T-helper 1 cell (primary cell): Measurements from ENCODE around the gene SYNGAP1.

Experiments used
- DNase-seq, 5 donors: peaks; one replicate each; pipeline ENCODE4 v3.0.0-alpha.2; 2012 to 2020

SYNGAP1 gene

DNA sequence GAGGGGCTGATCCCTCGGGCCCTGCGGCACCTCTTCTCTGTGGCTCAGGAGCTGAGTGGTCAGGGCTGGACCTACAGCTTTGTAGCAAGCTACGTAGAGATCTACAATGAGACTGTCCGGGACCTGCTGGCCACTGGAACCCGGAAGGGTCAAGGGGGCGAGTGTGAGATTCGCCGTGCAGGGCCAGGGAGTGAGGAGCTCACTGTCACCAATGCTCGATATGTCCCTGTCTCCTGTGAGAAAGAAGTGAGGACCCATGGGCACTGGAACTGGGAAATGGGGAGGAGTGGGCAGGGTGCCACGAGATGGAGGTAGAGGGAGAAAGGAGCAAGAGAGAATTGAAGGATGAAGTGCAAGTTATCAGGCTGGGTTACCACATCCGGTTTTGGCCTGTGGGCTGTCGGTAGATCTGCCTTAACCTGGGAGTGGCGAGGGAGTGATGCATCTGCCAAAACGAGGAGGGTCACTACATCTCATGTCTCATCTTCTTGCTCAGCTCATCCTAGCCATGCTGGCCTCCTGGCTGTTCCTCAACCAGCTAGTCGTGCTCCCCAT lies 14.4 kb upstream of the SYNGAP1 start:
- DNase-seq, result no peak

DNA sequence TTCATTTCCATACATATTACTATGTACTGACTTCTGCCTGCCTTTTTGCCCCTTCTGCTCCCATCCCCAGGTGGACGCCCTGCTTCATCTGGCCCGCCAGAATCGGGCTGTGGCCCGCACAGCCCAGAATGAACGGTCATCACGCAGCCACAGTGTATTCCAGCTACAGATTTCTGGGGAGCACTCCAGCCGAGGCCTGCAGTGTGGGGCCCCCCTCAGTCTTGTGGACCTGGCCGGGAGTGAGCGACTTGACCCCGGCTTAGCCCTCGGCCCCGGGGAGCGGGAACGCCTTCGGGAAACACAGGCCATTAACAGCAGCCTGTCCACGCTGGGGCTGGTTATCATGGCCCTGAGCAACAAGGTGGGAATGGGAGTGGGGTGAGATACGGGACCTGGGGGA lies 13.7 kb upstream of the SYNGAP1 start:
- no peak for DNase-seq

DNA sequence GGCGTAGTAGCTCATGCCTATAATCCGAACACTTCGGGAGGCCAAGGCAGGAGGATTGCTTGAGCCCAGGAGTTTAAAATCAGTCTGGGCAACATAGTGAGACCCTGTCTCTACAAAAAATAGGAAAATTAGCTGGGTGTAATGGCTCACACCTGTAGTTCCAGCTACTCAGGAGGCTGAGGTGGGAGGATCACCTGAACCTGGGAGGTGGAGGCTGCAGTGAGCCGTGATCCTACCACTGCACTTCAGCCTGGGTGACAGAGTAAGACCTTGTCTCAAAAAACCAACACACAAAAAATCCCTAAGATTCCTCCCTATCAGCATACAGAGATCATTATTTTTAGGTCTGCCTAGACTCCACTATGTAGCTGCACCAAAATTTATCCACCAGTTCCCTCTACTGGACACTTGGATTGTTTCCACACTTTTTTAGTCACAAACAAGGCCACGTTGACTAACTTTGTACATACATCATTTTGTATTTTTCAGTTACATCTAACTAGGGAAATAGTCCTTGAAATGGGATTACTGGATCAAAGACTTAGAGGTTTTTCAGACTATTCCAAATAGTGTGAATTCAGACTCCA lies 12.6 kb upstream of the SYNGAP1 start:
- DNase-seq, result no peak

DNA sequence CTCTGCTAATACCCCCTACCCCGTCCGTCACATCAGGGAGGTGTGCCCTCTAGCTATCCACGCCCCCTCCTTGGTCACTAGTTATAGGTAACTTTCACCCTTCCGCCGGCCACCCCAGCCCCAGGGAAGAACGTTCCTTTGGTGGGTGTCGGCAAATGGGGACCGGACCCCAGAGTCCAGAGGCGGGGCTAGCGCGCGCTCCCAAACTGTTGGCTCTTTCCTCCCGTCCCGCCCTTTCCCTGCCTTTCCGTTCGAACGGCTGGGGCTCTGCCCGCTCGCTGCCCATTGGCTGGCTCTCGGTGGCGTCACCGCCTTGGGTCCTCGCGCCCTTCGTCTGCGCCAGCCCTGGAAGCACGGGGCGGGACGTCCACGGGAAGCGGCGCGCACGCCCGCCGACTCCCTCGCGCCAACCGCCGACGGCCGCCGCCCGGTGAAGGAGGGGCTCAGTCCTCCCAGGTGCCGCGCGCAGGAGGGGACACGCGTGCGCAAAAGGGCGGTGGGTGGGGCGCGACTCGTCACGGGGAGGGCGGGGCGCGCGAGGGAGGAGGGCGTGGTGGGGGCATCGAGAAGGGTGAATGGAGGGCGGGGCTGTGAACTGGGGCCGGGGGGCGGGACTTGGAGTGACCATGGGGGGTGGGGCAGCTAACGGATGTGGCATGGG lies 9.7 kb upstream of the SYNGAP1 start:
- DNase-seq, result peak; percentile 95 to 99 (median 98)

DNA sequence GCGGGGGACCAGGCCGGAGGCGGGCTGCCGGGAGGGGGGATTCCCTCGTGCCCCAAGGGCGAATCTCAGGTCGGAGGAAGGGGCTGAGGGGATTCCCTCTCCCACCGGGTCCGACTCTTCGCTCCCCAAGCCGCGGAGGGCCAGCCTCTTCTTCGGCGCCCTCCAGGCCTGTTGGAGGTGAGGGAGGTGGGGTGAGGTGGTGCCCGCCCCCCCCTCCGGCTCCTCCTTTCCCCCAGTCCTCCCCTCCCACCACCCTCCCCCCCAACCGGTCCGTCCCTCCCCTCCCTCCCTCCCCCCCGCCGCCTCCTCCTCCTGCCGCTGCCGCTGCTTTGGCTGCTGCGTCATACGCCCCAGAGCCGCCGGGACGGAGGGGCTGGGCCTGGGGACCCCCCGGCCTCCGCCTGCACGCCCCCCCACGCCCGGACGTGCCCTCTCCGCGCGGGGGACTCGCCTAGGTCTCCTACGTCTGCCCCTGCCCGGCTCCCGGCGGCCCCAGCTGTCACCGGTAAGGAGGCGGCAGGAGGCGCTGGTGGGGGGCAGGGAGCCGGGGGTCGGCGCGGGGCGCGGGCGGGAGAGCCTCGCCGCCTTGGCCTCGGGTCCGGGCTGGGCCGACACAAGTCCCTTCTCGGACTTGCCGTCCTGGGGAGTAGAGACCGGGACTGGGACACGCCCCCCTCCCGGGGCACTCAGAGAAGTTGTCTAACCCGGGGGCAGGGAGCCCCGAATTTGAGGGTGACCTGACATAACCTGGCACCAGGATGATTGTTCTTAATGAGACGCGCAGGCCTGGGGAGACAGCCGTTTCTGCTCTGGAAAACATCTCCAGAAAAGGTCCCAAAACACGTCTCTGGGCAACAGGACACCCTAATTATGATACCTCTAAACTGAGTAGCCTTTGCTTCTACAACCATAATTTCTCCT lies 8.9 kb upstream of the SYNGAP1 start, which contains the start of gene PHF1:
TSS of gene PHF1 (plus strand) at position 304 of the 921 bp plus-strand sequence. CDS start 1,250 bp downstream, outside the sequence.
- no peak for DNase-seq

DNA sequence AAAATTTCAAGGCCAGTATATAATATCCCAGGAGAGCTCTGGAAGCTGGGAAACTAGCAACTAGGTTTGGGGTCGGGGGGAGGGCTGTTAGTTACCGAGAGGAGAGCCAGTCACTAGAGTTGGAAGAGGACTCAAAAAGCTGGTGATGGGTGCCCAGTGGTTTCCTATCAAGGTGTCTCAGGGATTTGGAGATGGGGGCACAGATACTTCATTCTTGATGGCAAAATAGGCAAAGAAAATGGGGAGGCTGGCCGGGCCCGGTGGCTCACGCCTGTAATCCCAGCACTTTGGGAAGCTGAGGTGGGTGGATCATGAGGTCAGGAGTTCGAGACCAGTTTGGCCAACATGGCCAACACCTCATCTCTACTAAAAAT lies 8.2 kb upstream of the SYNGAP1 start:
- no peak for DNase-seq

DNA sequence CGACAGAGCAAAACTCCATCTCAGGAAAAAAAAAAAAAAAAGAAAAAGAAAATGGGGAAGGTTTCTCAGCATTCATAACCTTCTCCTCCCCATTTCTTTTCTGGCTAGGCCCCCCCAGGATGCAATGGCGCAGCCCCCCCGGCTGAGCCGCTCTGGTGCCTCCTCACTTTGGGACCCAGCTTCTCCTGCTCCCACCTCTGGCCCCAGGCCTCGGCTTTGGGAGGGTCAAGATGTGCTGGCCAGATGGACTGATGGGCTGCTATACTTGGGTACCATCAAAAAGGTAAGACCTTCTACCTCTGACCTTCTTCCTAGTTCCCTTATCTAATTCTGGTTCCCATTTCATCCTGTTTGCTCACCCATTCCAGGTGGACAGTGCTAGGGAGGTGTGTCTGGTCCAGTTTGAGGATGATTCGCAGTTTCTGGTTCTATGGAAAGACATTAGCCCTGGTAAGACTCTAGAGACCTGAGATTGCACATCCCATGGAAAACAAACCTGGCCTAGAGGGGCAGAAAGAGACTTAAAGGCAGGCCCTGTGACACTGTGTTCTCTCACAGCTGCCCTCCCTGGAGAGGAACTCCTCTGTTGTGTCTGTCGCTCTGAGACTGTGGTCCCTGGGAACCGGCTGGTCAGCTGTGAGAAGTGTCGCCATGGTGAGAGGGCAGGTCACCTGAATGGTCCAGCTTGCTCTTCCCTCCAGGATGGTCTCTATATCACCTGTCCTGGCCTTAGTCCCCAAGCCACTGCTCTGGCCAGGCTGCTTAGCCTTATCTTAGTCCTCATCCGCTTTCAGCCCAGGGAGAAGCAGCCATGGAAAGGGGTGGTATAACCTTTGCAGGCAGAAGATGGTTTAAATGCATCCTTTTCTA lies 7.5 kb upstream of the SYNGAP1 start:
- no peak for DNase-seq

DNA sequence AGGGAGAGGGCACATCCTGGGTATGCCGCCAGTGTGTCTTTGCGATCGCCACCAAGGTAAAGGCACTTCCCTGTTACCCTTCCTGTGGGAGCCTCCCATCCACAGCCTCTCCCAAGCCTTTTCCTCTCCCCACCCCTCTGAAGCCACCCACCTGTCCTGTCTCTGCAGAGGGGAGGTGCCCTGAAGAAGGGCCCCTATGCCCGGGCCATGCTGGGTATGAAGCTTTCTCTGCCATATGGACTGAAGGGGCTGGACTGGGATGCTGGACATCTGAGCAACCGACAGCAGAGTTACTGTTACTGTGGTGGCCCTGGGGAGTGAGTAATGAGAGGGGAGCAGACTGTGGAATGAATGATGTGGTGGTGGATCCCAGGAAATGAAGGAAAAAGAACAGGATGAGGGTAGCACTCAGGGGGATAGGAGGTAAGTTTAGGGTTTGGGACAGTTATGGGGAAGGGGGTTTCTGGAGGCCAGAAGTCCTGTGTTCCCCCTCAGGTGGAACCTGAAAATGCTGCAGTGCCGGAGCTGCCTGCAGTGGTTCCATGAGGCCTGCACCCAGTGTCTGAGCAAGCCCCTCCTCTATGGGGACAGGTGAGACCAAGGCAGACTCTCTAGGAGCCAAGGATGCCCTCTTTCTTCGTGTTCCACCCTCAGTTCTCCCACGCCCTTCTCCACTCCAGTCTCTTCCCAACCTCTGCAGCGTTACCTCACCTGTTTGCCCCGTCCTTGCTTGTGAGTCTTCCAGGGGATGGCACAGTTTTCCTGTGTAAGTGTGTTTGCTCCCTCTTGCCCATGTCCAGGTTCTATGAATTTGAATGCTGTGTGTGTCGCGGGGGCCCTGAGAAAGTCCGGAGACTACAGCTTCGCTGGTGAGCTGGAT lies 6.4 kb upstream of the SYNGAP1 start:
- no peak for DNase-seq

DNA sequence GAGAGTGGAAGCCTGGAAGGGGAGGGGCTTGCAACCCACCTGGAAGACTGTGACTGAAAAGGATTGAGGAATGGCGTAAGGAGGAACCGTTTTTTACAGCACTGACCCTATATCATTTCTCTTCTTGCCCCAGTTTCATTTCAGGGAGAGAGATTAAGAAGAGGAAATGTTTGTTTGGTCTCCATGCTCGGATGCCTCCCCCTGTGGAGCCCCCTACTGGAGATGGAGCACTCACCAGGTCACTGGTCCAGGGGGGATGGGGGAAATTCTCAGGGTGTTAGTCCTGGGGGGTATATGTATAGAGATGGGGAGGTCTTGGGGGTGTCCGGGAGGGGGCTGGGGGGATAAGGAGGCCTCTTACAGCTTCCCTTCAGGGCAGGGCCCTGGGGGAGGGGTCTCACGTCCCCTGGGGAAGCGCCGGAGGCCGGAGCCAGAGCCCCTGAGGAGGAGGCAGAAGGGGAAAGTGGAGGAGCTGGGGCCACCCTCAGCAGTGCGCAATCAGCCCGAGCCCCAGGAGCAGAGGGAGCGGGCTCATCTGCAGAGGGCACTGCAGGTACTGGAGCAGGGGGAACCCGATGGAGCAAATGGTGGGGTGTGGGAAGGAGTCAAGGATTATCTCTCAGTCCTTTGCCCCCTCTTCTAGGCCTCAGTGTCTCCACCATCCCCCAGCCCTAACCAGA lies 5.1 kb upstream of the SYNGAP1 start:
- DNase-seq, result no peak

DNA sequence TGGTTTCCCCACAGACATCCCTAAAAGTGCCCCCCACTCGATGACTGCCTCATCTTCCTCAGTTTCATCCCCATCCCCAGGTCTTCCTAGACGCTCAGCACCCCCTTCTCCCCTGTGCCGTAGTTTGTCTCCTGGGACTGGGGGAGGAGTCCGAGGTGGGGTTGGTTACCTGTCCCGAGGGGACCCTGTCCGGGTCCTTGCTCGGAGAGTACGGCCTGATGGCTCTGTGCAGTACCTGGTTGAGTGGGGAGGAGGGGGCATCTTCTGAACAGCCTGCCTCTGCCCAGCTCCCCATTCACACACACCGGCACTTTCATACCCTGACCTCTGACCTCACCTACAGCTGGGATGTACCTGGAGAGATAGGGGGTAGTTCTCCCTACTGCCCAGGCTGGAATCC lies 4.0 kb upstream of the SYNGAP1 start:
- DNase-seq, result no peak

DNA sequence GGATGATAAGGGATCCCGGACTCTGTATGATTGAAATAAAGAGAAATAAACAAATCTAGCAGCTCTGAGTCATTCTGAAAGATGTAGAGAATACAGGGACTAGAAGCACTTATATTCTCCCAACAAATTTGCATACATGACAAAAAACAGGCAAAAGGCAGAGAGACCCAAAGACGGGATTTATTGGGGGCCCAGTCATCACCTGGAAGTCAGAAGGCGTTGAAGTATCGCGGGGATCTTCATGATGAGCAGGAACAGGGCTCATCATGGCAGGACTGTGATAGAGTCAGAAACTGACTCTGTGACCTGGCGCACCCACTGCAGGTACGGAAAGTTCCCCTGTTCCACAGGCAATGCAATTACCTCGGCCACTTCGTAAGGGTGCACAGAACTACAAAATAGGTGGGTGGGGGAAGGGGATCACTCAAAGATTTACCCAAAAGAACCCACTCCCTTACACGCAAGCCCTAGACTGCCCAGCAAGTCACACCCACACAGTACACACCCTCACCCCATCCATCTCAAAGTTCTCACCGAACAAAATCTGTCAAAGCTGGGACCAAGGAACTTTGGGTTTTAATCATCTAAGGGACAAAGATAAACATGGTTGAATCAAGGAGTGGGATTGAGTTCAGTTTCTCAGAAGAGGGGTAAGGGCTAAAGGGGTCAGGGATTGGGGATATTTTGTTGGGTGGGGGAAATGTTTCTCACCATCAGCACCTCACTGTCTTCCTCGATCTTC lies 3.3 kb upstream of the SYNGAP1 start:
- DNase-seq, result peak in 1 of 5 donors; percentile 44

DNA sequence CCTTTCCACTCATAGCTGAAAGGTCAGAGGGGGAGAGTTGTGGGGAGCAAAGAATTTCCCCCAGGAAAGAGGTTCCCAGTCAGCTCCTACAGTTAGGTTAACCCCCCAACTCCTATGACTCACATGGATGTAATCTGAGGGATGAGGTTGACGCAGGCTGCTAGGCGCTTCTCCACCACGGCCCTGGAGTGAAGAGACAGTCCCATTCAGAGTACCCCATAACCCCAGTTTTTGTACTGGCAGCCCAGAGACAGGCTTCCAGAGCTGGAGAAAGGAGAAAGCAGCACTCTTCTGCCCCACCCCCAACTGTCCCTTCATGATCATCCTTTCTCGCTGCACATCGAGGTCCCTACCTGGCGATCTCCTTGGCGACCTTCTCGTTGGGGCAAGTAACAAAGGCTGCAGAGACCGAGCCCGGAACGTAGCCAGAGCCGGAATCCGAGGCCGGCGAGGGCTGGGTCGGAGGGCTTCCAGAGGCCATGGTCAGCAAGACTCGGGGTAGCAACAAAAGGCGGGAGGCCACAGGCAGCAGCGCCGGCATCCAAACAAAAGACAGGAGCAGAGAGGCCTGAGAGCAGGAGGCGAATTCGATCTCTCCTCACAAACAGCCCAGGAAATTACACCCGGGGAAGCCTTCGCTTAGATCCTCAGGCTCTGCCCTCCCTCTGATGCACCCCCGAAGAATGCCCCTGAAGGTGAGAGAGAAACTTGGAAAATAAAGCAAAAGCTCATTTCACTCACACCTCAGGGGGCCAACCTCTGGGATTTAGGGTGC lies 2.5 kb upstream of the SYNGAP1 start:
- DNase-seq, result no peak

DNA sequence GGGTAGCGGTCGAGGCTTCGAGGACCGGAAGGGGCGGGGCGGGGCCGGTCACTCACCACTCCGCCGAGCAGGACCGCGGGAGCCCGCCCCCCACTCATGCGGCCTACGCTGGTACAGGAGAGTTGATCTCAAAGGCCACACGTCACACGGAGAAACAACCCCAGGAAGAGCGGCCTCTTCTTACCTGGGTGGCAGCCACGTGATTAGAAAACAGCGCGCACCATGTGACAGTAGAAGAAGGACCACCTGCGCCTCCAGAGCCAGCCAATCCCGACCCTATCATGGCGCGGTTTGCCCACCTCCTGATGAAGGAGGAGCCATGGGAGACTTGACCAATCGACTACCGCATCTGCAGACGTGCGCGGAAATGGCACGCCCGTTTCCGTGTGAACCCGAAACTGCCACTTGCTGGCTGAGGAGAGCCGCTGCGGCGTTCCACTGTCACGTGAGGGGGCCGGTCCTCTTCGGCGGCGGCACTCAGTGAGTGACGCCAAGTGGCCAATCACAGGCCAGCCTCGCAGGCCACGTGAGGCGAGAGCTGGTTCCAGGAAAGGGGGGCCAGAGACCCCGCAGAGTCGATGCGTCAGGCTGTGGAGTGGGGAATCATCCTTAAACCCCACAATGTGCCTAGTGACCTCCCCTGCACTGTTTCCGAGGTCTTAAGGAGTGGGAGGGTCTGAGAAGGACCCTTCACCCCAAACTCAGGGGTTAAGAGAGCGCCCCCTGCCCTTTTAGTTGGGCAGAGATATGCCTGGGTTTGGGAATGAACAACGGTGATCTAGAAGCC lies 1.8 kb upstream of the SYNGAP1 start, which contains the start of gene CUTA:
TSS of gene CUTA (minus strand) at position 205 of the 787 bp plus-strand sequence. CDS start at position 98, 107 bp downstream.
- DNase-seq, result peak; percentile 99 to 100 (median 99)

DNA sequence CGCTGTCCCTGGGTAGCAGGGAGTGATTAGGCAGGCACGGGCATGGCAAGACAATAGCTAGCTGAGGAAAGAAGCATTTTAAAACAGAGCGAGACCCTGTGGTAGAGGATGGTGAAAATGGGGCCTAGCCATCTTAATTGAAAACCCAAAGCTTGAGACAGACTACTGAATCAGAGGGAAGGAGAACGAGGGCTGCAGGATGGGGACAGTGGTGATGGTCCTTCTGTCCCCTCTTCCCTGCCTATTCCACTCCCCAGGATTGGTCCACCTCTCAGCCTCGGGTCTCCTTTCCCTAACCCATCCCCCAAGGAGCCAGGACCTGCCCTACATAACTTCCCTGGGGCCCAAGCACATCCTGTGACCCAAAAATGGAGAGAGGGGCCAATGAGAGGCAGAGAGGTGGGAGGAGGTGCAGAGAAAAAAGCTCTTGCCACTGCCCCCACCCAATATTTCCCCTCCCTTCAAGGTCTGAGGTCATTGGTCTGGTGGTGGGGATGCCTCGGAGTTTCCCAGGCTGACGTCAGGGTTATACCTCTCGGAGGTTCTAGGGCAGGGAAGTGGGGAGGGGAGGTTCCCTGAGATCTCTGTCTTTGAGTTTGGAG lies 1.1 kb upstream of the SYNGAP1 start:
- peak in 3 of 5 donors; percentile 53 to 68 (median 60) for DNase-seq

DNA sequence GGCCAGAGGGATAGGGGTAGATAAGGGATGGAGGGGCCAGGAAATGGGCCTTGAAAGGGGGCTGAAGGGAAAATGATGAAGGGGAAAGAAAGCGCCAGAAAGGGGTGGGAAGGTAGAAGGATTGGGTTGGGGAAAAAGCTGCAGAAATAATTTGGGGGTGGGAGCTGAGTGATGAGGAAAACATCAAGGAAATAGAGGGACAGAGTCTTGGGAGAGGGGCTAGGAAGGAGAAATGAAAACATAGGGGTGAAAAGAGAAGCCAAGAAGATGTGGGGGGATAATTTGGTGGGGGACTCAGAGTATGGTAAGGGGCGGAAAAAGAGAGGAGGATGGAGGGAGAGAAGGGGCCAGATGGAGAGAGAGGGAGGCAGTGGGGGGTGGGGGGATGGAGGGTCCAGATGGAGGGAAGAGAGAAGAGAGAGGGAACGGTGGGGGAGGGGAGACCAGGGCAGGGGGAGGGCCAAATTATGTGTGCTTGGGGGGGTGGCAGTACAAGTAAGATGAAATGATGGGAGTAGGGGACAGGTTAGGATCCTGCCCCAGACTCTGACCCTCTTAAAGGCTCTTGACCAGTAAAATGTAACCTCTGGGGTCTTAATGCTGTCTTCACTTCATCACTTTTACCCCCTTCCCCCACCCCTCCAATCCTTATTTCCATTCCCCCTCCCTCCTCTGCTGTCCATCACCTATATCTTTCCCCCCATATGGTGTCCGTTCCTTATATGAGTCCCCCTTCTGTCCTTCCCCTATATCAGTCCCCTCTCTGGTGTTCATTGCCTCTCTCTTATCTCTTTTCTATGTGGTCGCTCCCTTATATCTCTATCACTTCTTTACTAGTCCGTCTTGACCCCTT lies 852 bp downstream of the SYNGAP1 start:
- no peak for DNase-seq

DNA sequence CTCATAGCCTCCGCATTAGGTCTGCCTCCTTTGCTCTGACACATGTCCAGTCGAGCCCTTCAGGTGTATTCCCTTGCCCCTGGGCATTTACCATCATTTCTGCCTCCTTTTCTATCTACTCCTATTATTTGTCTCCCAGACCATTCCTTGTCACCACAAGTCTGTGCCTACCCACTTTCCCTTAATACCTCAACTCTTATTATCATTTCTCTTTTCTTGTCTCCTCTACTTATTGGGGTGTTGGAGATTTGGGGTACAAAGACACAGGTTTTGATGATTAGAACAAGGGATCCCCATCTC lies 1.4 kb downstream of the SYNGAP1 start:
- no peak for DNase-seq

DNA sequence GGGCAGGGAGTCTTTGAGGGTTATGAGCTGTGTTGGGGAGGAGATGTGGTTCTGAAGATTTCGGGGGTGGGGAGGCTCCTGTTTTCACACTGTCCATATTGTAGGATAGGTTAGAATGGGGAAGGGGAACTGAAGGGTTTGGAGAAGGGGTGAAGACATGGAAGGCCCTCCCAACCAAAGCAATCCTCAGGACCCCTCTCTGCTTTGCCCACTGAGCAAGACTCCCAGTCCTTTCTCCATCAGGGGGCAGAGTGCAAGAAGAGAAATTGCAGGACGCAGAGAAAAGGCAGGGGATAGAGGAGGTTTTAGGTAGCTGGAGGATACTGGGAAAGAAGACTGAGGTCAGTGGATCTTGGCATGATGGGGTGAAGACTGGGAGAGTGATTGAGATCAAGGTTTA lies 3.9 kb downstream of the SYNGAP1 start:
- no peak for DNase-seq
